ENCODE data around the gene TCERG1L. TPM values are rescaled to one million over a fixed set of nuclear protein-coding genes. Genes with fewer than 3 reads are reported as not detected.
A peak's percentile ranks its signal among the peaks of the same experiment; 100 is the strongest.

TCERG1L gene
- total RNA-seq, 6 experiments from 2014 or later: not detected

DNA sequence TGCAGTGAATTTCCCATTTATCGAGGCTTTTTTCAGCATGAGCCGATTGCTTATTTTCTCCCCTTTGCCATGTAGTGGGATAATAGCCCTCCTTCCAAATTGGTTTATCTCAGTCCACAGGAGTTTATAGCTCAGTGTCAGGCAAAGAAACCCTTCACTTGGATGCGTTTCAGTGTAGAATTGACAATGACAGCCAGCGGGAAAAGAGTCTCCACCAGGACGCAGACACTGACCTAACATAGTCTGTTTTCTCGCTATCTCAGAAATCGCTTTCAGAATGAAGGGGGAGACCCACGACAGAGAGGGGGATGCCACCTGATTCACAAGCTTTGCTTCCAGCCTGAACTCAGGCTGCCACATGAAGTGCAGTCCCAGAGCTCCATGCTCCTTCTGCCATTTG, 43.5 kb upstream of the TCERG1L start:
- Histone ChIP-seq H3K27me3 (no peaks in the 10 kb centered on the region), H3K4me3 (no peak overlapping the region), H3K9me3 (no peaks in the 10 kb centered on the region), H3K4me1 (no peaks in the 10 kb centered on the region), H3K36me3 (no peaks in the 10 kb centered on the region), H3K27ac (no peak overlapping the region)
- TF ChIP-seq, protein P1, sequence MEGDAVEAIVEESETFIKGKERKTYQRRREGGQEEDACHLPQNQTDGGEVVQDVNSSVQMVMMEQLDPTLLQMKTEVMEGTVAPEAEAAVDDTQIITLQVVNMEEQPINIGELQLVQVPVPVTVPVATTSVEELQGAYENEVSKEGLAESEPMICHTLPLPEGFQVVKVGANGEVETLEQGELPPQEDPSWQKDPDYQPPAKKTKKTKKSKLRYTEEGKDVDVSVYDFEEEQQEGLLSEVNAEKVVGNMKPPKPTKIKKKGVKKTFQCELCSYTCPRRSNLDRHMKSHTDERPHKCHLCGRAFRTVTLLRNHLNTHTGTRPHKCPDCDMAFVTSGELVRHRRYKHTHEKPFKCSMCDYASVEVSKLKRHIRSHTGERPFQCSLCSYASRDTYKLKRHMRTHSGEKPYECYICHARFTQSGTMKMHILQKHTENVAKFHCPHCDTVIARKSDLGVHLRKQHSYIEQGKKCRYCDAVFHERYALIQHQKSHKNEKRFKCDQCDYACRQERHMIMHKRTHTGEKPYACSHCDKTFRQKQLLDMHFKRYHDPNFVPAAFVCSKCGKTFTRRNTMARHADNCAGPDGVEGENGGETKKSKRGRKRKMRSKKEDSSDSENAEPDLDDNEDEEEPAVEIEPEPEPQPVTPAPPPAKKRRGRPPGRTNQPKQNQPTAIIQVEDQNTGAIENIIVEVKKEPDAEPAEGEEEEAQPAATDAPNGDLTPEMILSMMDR (IDR thresholded peaks at IDR 0.05): no peak
- TF ChIP-seq POLR2A (IDR thresholded peaks at IDR 0.05): no peak
- ATAC-seq (no peak), DNase-seq (no peak)
- 46% methylated on average over 8 of the region's 8 CpGs for WGBS (ENCODE audit: insufficient coverage, low coverage, low lambda C conversion rate, missing lambda C conversion rate)
- intact Hi-C loops (cut with DNase I): no loop called here

DNA sequence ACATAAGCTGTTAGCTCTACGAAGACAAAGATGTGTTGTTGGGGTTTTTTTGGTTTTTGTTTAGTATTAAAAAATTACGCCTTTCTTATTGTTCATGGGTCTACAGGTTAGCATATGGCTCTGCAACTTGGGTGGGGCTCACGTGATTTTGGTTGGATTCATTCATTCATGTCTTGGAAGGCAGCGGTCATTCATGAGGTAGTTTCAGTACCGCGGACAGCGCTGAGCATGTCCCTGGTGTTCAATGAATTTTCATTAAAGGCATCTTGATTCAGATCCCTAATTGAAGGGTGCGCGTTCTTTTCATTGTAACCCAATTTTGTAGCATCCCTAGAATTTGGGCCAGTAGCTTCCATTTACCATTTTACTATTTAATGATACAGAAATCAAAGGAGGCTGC, 42.9 kb upstream of the TCERG1L start:
- intact Hi-C loops (cut with DNase I): no loop called here
- Histone ChIP-seq H3K36me3 (no peaks in the 10 kb centered on the region), H3K9me3 (no peaks in the 10 kb centered on the region), H3K27ac (no peak overlapping the region), H3K4me3 (no peak overlapping the region), H3K4me1 (no peaks in the 10 kb centered on the region), H3K27me3 (no peaks in the 10 kb centered on the region)
- no peak for DNase-seq
- no peak for ATAC-seq
- 56% methylated on average over 8 of the region's 9 CpGs for whole genome bisulfite sequencing (ENCODE audit: insufficient coverage, low coverage, low lambda C conversion rate, missing lambda C conversion rate)
- TF ChIP-seq, protein P1 (IDR thresholded peaks at IDR 0.05): no peak
- TF ChIP-seq POLR2A (IDR thresholded peaks at IDR 0.05): no peak

DNA sequence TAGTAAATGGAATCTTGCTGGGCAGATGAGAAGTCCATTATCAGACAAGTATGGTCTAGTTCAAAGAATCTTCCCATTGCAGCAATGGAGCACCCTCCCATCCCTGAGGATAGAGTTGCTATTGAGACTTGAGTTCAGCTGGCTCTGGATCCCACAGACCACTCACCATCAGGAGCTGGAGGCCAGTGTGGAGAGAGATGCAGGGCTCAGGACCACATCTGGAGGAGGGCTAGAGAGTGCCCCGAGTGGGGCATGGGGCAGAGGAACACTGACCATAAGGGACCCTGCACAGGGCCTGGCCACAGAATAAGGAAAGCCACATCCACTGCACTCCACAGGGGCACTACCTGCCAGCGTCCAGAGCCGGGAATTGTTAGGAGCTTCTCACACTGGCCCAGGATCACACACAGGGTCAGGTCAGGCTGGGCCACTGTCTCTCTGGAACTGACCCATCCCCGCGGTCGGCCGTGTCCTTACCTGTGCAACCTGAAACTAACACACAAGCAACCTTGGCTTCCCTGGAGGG, 41.3 kb upstream of the TCERG1L start:
- Histone ChIP-seq H3K4me3 (no peak overlapping the region), H3K9me3 (no peaks in the 10 kb centered on the region), H3K27me3 (no peaks in the 10 kb centered on the region), H3K4me1 (no peaks in the 10 kb centered on the region), H3K36me3 (no peaks in the 10 kb centered on the region), H3K27ac (no peak overlapping the region)
- TF ChIP-seq, protein P1 (IDR thresholded peaks at IDR 0.05): no peak
- no peak for TF ChIP-seq POLR2A (IDR thresholded peaks at IDR 0.05)
- ATAC-seq: peak in 1 of 4 donors; percentile 26
- intact Hi-C loops (cut with DNase I): no loop called here
- no peak for DNase-seq
- WGBS (ENCODE audit: insufficient coverage, low coverage, low lambda C conversion rate, missing lambda C conversion rate): no CpG with 5 or more reads among the region's 7 CpGs

DNA sequence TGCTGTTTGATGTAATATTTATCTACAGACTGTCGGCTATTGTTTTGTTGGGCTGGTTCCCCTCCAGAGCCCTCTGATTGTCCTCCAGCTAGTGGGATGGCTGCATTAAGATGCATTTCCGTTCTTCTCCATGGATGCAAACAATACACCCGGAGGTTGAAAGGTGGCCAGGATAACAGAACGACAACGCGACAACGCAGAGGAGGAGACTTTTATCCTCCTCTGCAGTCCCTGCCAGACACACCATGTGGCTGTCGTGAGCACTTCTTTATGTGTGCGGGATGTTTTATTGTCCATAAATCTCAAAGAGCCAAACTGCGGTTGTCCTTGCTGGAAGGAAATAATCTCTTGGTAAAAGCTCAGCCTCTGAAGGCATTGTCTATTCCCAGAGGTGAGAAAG, 39.1 kb upstream of the TCERG1L start:
- ATAC-seq (no peak), DNase-seq (no peak)
- WGBS (ENCODE audit: insufficient coverage, low coverage, low lambda C conversion rate, missing lambda C conversion rate): 65% methylated on average over 9 of the region's 10 CpGs
- H3K4me3 ChIP-seq: no peak overlapping the region
- H3K27me3 ChIP-seq: no peaks in the 10 kb centered on the region
- intact Hi-C loops (cut with DNase I): no loop called here
- no peak overlapping the region for H3K27ac ChIP-seq
- TF ChIP-seq POLR2A (IDR thresholded peaks at IDR 0.05): no peak
- TF ChIP-seq, protein P1 (IDR thresholded peaks at IDR 0.05): no peak
- H3K36me3 ChIP-seq: no peaks in the 10 kb centered on the region
- H3K9me3 ChIP-seq: no peaks in the 10 kb centered on the region
- H3K4me1 ChIP-seq: no peaks in the 10 kb centered on the region

DNA sequence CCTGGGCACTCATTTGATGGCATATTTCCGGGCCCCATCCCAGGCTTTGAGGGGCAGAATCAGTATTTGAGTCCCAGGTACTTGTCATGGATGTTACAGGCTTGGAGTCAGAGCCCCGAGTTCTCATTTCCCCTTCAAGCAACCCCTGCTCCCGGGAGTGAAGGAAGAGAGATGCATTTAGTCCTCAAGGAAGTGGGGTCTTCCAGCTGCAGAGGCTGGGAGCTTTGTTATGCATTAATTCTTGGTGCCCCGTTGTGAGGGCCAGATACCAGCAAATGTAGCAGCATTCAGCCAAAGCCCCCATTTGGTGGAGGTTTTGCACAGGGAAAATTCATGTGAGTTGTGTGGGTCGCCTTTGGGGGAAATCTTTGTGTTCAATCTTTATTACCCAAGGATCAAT, 38.7 kb upstream of the TCERG1L start:
- DNase-seq (no peak), ATAC-seq (no peak)
- H3K36me3 ChIP-seq: no peaks in the 10 kb centered on the region
- intact Hi-C loops (cut with DNase I): no loop called here
- 8% methylated on average over 2 of the region's 5 CpGs for WGBS (ENCODE audit: insufficient coverage, low coverage, low lambda C conversion rate, missing lambda C conversion rate)
- no peak for TF ChIP-seq POLR2A (IDR thresholded peaks at IDR 0.05)
- TF ChIP-seq, protein P1 (IDR thresholded peaks at IDR 0.05): no peak
- H3K4me1 ChIP-seq: no peaks in the 10 kb centered on the region
- no peak overlapping the region for H3K27ac ChIP-seq
- H3K27me3 ChIP-seq: no peaks in the 10 kb centered on the region
- no peaks in the 10 kb centered on the region for H3K9me3 ChIP-seq
- H3K4me3 ChIP-seq: no peak overlapping the region
